ENCODE results near the gene KRTAP17-1.

The KRTAP17-1 gene

DNA sequence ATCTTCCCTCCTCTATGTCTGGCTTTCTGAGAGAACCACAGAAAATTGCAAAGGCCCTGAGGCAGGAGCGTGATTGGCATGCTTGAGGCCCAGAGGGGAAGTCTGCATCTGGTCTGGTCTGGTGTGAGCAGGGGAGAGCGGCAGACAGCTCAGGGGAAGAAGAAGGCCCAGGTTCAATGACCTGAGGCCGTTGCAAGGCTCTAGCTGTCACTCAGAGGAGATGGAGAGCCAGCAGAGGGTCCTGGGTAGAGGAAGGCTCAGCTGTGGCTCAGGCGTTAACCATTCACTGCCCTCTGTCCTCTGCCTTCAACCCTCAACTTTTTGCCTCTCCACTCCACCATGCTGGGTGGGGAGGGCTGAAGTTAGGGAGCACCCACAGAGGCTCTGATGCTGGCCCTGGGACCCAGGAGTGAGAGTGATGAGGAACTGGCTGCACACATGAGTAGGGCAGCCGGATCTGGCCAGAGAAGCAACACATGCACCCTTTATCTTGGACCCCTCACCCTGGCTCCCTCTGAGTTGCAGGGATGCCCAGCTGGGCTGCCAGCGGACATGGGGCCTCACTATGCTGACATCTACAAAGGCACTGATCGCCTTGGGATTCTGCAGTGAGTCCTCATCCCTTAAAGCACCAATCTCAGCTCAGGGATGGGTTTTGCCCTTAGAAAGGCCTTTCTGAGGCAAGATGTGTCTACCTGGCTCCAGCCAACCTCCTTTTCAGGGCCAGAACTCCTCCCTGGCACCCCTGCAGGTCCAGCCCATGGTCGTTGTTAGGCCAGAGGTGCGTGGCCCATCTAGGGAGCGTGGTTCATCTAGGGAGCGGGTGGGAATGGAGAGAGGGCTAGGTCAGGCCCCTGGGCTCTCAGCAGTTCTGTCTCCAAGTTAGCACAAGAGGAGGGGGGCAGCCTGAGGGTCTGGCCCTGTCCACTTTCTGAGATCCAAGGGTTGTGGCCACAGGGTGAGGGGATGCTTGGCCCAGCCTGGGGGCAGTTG lies 7.7 kb upstream of the KRTAP17-1 start (continued):
- TF ChIP-seq, protein P1, sequence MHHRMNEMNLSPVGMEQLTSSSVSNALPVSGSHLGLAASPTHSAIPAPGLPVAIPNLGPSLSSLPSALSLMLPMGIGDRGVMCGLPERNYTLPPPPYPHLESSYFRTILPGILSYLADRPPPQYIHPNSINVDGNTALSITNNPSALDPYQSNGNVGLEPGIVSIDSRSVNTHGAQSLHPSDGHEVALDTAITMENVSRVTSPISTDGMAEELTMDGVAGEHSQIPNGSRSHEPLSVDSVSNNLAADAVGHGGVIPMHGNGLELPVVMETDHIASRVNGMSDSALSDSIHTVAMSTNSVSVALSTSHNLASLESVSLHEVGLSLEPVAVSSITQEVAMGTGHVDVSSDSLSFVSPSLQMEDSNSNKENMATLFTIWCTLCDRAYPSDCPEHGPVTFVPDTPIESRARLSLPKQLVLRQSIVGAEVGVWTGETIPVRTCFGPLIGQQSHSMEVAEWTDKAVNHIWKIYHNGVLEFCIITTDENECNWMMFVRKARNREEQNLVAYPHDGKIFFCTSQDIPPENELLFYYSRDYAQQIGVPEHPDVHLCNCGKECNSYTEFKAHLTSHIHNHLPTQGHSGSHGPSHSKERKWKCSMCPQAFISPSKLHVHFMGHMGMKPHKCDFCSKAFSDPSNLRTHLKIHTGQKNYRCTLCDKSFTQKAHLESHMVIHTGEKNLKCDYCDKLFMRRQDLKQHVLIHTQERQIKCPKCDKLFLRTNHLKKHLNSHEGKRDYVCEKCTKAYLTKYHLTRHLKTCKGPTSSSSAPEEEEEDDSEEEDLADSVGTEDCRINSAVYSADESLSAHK (tag by site-specific recombination; IDR thresholded peaks at IDR 0.05), result no peak
- TF ChIP-seq ZNF350 (tag by site-specific recombination; IDR thresholded peaks at IDR 0.05) (no peak), ZNF623 (tag by site-specific recombination; IDR thresholded peaks at IDR 0.05) (peak; percentile 56)

DNA sequence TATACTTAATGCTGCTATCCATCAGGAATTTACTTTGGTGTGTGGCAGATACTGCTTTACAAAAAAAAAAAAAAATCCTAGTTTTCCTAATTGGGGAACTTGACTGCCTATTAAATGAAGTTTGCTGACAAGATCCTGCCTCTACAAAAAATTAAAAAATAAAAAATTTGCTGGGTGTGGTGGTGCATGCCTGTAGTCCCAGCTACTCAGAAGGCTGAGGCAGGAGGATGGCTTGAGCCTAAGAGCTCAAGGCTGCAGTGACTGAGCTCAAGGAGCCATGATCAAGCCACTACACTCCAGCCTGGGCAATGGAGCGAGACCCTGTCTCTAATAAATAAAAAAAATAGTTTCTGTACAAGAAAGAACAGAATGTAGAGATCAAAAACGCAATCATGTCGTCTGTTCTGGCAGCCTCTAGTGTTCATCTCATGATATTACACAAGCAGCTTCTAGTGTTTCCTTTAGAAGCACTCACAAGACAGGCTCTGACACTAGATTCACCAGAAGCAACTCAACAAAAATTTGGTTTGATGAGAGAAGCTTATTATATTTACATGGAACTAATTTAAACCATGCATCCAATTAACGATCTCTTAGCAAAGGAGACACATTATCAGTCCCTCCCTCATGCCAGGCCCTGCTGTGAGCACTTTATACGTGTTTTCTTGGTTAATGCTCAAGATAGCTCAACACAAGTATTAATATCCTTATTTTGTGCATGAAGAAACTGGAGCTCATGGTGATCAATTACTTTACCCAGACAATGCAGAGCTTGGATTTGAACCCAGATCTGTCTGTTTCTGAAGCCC lies 6.8 kb upstream of the KRTAP17-1 start:
- TF ChIP-seq ZNF121 (tag by site-specific recombination; IDR thresholded peaks at IDR 0.05) (peak; percentile 58; the same call in 1 of the 2 replicates), REPIN1 (tag by site-specific recombination; IDR thresholded peaks at IDR 0.05; ENCODE audit: low read depth) (no peak), ZNF654 (tag by site-specific recombination; IDR thresholded peaks at IDR 0.05; ENCODE audit: low read depth) (peak; percentile 51)
- no peaks in the 10 kb centered on the region for H3K36me3 ChIP-seq (ENCODE audit: control insufficient read depth in 2 of 2, insufficient read depth in 1 of 2, low read length in 2 of 2)
- H3K4me3 ChIP-seq (ENCODE audit: low read depth, low read length), result no peak overlapping the region
- ChIA-PET CTCF (interaction anchor here (0.5 to 4.2 kb wide), 58 partner anchors 8 to 771 kb away, joined by 3 to 27 read pairs (median 4); partner anchors contain the start of genes KRTAP16-1, KRTAP29-1 and KRTAP4-6), POLR2A (interaction anchor here (1.2 kb wide), 1 partner anchor 367 kb away, joined by 3 read pairs; no protein-coding TSS in a partner anchor)
- no peak overlapping the region for H3K27ac ChIP-seq (ENCODE audit: extremely low read depth, low read depth, low read length)
- H3K4me1 ChIP-seq (ENCODE audit: control insufficient read depth, insufficient read depth, low read length), result no peaks in the 10 kb centered on the region
- H3K9me3 ChIP-seq (ENCODE audit: control insufficient read depth, insufficient read depth, low read depth, low read length), result no peaks in the 10 kb centered on the region

DNA sequence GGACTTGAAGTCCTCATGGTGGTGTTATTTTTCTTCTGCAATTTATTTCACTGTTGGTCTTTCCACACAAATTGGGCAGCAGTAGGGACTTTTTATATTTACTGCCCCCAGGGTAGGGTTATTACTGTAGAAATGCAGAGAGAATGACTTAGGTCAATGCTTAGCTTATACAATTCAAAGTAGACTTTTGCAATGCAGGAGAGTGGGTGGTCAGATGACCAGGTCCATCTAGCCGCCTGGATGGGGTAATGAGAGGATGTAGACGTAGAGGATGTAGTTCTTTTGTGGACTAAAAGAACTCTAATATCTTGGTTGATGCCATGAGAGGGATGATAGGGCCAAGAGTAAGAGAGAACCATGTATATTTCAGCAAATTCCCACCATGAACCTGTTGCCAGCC lies 2.7 kb upstream of the KRTAP17-1 start:
- H3K36me3 ChIP-seq (ENCODE audit: control insufficient read depth in 2 of 2, insufficient read depth in 1 of 2, low read length in 2 of 2), result no peaks in the 10 kb centered on the region
- no peak overlapping the region for H3K27ac ChIP-seq (ENCODE audit: extremely low read depth, low read depth, low read length)
- H3K4me3 ChIP-seq (ENCODE audit: low read depth, low read length), result no peak overlapping the region
- POLR2A ChIA-PET, result interaction anchor here (0.6 kb wide), 1 partner anchor 53 kb away, joined by 3 read pairs; no protein-coding TSS in a partner anchor
- no peak for TF ChIP-seq ZNF600 (tag by site-specific recombination; IDR thresholded peaks at IDR 0.05)
- no peak for TF ChIP-seq ZNF654 (tag by site-specific recombination; IDR thresholded peaks at IDR 0.05; ENCODE audit: low read depth)
- no peak for TF ChIP-seq KLF1 (tag by site-specific recombination; IDR thresholded peaks at IDR 0.05)
- no peak for TF ChIP-seq ZNF747 (tag by site-specific recombination; IDR thresholded peaks at IDR 0.05)
- TF ChIP-seq ZFP3 (tag by site-specific recombination; IDR thresholded peaks at IDR 0.05; ENCODE audit: low read depth), result no peak
- no peaks in the 10 kb centered on the region for H3K9me3 ChIP-seq (ENCODE audit: control insufficient read depth, insufficient read depth, low read depth, low read length)
- H3K4me1 ChIP-seq (ENCODE audit: control insufficient read depth, insufficient read depth, low read length), result no peaks in the 10 kb centered on the region
- CTCF ChIA-PET, result interaction anchor here (1.0 to 1.3 kb wide), 2 partner anchors 231 to 409 kb away, joined by 4 read pairs; no protein-coding TSS in a partner anchor

DNA sequence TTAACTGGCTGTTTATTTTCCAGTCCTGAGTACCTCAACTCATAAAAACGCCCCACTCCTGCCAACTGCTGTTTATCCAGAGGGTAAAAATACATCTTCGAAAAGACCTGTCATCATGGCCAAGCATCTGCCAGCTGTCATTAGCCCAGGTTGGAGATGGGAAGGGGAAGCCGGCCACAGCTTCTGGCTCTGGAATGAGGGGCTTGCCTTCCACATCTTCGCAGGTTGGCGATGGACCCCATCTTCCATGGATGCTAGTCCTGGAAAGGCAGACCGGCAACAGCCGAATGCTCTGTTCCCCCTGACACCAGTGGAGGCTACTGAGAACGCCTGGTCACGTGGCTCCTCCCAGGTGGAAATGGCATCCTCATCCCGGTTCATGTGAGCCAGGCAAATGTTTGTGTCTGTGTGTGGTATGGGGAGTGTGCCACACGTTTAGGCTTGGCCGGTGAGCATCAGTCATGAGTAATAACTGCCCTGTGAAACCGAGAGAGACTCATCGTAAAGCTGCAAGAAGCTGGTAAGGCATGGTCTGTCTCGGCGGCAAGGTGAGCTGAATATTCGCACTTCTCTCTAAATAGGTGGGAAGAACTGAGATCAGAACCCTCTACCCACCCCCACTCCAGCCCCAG lies 420 bp upstream of the KRTAP17-1 start:
- CTCF ChIA-PET, result interaction anchor here (2.4 kb wide), 1 partner anchor 13 kb away, joined by 10 read pairs; no protein-coding TSS in a partner anchor
- no peak overlapping the region for H3K4me3 ChIP-seq (ENCODE audit: low read depth, low read length)
- TF ChIP-seq, protein P2, sequence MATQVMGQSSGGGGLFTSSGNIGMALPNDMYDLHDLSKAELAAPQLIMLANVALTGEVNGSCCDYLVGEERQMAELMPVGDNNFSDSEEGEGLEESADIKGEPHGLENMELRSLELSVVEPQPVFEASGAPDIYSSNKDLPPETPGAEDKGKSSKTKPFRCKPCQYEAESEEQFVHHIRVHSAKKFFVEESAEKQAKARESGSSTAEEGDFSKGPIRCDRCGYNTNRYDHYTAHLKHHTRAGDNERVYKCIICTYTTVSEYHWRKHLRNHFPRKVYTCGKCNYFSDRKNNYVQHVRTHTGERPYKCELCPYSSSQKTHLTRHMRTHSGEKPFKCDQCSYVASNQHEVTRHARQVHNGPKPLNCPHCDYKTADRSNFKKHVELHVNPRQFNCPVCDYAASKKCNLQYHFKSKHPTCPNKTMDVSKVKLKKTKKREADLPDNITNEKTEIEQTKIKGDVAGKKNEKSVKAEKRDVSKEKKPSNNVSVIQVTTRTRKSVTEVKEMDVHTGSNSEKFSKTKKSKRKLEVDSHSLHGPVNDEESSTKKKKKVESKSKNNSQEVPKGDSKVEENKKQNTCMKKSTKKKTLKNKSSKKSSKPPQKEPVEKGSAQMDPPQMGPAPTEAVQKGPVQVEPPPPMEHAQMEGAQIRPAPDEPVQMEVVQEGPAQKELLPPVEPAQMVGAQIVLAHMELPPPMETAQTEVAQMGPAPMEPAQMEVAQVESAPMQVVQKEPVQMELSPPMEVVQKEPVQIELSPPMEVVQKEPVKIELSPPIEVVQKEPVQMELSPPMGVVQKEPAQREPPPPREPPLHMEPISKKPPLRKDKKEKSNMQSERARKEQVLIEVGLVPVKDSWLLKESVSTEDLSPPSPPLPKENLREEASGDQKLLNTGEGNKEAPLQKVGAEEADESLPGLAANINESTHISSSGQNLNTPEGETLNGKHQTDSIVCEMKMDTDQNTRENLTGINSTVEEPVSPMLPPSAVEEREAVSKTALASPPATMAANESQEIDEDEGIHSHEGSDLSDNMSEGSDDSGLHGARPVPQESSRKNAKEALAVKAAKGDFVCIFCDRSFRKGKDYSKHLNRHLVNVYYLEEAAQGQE (tag by site-specific recombination; IDR thresholded peaks at IDR 0.05), result no peak
- TF ChIP-seq ZIC2 (tag by site-specific recombination; IDR thresholded peaks at IDR 0.05), result peak; percentile 6
- H3K36me3 ChIP-seq (ENCODE audit: control insufficient read depth in 2 of 2, insufficient read depth in 1 of 2, low read length in 2 of 2), result no peaks in the 10 kb centered on the region
- H3K4me1 ChIP-seq (ENCODE audit: control insufficient read depth, insufficient read depth, low read length), result no peaks in the 10 kb centered on the region
- H3K9me3 ChIP-seq (ENCODE audit: control insufficient read depth, insufficient read depth, low read depth, low read length), result no peaks in the 10 kb centered on the region
- no peak overlapping the region for H3K27ac ChIP-seq (ENCODE audit: extremely low read depth, low read depth, low read length)
- POLR2A ChIA-PET, result no interaction called here

Data from HEK293 (cell line).